Nephron (organoid): ENCODE measurements around the gene LTF.

Experiments
- H3K27ac Mint-ChIP-seq, 3 experiments: 2 replicates each; pipeline ENCODE4 v1.8.0; 2020; ENCODE audit warnings: mixed read lengths in 3 of 3, mild to moderate bottlenecking in 2 of 3, moderate library complexity in 1 of 3
- H3K27me3 Mint-ChIP-seq: 2 replicates; pipeline ENCODE4 v1.8.0; 2021; ENCODE audit warnings: low read depth, mild to moderate bottlenecking, moderate library complexity, mixed read lengths
- H3K36me3 Mint-ChIP-seq: 2 replicates; pipeline ENCODE4 v1.8.0; 2020; ENCODE audit warnings: low read depth, mixed read lengths
- H3K4me1 Mint-ChIP-seq: 2 replicates; pipeline ENCODE4 v1.8.0; 2020; ENCODE audit warnings: mixed read lengths
- H3K4me3 Mint-ChIP-seq, 3 experiments: 2 replicates each; pipeline ENCODE4 v1.8.0; 2020; ENCODE audit warnings: mild to moderate bottlenecking in 3 of 3, mixed read lengths in 3 of 3, moderate library complexity in 2 of 3
- H3K9me3 Mint-ChIP-seq: 2 replicates; pipeline ENCODE4 v1.8.0; 2020; ENCODE audit warnings: mixed read lengths
- CTCF ChIP-seq, 3 experiments: fragments of 200-600 bp; sonication (generic); IDR thresholded peaks; one replicate each; pipeline ENCODE4 v1.5.0; 2021; ENCODE audit warnings: antibody characterized with exemption in 3 of 3; ENCODE audit not compliant: unreplicated experiment in 3 of 3

LTF gene

GRCh38 chr3:46456118-46456517 lies 8.6 kb downstream of the LTF start:
- H3K4me1 Mint-ChIP-seq = peaks cover 5% of the 10 kb centered on the region
- H3K9me3 Mint-ChIP-seq = peaks cover 9% of the 10 kb centered on the region
- H3K36me3 Mint-ChIP-seq = no peaks in the 10 kb centered on the region
- H3K27me3 Mint-ChIP-seq = peaks cover 38% of the 10 kb centered on the region
- H3K27ac Mint-ChIP-seq = no peak overlapping the region
- no peak overlapping the region for H3K4me3 Mint-ChIP-seq
- TF ChIP-seq CTCF (IDR thresholded peaks at IDR 0.05; ENCODE audit: unreplicated experiment in 3 of 3) = no peak

DNA sequence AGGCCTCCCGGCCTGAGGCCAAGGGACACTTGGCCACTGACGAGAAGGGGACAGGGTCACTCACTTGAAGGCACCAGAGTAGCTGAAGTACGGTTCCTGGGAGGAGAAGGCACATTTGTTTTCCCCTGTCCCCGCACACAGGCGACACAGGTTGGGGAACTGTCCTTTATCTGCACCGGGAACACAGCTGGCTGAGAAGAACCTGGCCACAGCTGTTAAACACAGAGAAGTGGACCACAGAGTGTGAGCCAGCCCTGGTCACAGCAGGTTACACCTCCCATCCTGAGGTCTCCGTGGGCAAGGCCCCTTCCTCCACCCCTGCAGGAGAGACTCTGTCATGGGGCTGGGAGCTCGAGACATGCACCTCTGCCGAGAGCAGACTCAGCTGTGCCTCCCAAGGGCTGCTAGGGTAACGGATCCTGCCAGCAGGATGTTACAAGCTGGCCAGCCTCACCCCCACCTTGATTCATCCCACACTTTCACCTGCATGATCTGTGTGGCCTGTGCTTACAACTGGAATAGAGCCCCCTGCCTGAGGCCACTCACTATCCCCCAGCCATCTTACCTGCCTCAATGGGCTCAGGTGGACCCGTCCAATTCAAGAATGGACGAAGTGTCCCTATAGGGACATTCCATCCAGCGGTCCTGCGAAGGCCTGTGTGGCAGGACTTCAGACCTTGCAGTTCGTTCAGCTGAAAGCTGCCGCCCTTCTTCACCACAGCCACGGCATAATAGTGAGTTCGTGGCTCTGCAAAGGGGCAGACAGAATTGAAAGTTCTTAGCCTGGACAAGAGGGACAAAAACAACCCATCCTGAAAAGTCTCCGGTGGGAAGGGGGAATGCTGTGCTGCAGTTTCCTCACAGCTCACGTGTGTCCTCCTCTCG lies 9.2 kb downstream of the LTF start:
- Mint-ChIP-seq H3K27me3 (peaks cover 33% of the 10 kb centered on the region), H3K4me3 (no peak overlapping the region), H3K36me3 (no peaks in the 10 kb centered on the region), H3K9me3 (peaks cover 4% of the 10 kb centered on the region), H3K27ac (no peak overlapping the region), H3K4me1 (peaks cover 5% of the 10 kb centered on the region)
- TF ChIP-seq CTCF (IDR thresholded peaks at IDR 0.05; ENCODE audit: unreplicated experiment in 3 of 3) = no peak

DNA sequence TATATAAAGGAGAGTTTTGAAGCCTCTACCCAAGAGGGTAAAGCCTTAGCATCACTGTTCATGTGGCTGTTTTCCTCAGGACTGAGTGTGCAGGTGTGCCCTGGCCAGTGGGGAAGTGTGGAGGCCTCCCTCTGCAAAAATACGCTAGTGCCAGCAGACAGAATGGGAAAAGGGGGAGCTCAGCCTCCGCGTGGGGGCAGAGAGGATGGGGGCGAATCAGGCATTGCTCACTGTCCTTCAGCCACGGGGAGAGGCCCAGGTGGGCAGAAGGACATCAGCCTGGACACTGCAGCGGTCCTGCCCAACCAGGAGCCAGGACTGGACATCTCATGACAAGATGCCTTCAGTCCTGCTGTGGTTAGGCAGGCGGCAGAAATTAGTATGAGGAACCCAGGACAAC lies 10.1 kb downstream of the LTF start:
- H3K4me1 Mint-ChIP-seq = peaks cover 5% of the 10 kb centered on the region
- peaks cover 3% of the 10 kb centered on the region for H3K9me3 Mint-ChIP-seq
- H3K4me3 Mint-ChIP-seq = no peak overlapping the region

DNA sequence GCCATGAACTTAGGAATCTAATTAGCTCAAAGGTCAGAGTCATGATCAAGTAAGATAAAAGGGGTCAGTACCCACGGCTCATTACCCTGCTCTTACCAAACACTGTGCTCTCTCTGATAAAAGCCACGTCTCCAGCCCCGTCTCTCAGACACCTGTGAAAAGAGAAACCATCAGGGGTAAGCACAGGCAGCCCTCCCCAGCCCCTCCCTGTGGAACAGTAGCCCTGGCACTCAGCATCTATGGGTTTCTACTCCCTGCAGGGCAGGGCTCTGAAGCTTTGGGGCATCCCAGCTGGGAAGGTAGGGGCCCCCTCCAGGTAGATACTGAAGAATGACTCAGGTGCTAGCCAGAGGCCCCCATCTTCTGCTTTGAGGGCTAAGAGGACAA lies 10.5 kb downstream of the LTF start:
- Mint-ChIP-seq H3K27me3 (peaks cover 26% of the 10 kb centered on the region), H3K9me3 (peaks cover under 1% of the 10 kb centered on the region), H3K4me3 (no peak overlapping the region), H3K36me3 (no peaks in the 10 kb centered on the region), H3K27ac (no peak overlapping the region), H3K4me1 (peaks cover 1% of the 10 kb centered on the region)
- no peak for TF ChIP-seq CTCF (IDR thresholded peaks at IDR 0.05; ENCODE audit: unreplicated experiment in 3 of 3)

More for the DNA sequence above, 10.1 kb downstream of the LTF start:
- H3K27me3 Mint-ChIP-seq = peaks cover 25% of the 10 kb centered on the region
- no peak for TF ChIP-seq CTCF (IDR thresholded peaks at IDR 0.05; ENCODE audit: unreplicated experiment in 3 of 3)
- H3K27ac Mint-ChIP-seq = no peak overlapping the region
- no peaks in the 10 kb centered on the region for H3K36me3 Mint-ChIP-seq

DNA sequence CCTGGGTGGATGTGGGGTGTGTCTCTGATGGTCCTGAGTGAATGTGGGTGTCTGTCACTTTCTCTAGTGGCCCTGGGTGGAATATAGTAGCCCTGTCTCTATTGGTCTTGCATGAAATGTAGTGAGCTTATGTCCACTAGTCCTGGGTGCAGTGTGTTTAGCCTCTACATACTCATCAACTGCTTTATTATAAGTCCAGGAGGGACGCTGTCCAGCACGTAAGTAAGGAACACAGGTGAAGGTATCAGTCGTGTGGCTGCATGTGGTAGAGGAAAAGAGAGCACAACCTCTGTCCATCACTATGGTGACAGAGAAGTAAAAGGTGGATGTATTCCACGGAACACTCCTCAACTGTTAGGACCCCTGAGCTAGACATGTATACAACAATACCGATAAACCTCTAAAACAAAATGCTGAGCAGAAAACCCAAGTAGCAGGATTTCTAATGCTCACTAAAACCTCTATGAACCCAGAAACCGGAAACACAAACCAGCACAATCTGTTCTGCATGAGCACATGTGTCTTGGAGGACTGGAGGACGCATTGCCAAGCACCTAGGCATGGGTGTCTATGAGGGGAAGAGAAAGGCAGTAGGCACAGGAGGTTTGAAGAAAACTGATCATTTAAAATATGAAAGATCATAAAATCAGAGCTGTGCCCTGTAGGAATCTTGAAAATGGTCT lies 11.0 kb downstream of the LTF start:
- Mint-ChIP-seq H3K4me3 (no peak overlapping the region), H3K4me1 (no peaks in the 10 kb centered on the region), H3K36me3 (no peaks in the 10 kb centered on the region), H3K27ac (no peak overlapping the region), H3K9me3 (no peaks in the 10 kb centered on the region), H3K27me3 (peaks cover 27% of the 10 kb centered on the region)
- no peak for TF ChIP-seq CTCF (IDR thresholded peaks at IDR 0.05; ENCODE audit: unreplicated experiment in 3 of 3)
